Fibroblast of upper back skin (primary cell): Measurements from ENCODE around the gene TP53I11.
A peak's percentile ranks its signal among the peaks of the same experiment; 100 is the strongest.

ENCODE experiments used
- DNase-seq: peaks from one replicate; pipeline ENCODE4 v3.0.0-alpha.2; 2013

TP53I11 gene

GRCh38 chr11:44955015-44955738, 4.5 kb upstream of the TP53I11 start:
- DNase-seq: peak; percentile 83

DNA sequence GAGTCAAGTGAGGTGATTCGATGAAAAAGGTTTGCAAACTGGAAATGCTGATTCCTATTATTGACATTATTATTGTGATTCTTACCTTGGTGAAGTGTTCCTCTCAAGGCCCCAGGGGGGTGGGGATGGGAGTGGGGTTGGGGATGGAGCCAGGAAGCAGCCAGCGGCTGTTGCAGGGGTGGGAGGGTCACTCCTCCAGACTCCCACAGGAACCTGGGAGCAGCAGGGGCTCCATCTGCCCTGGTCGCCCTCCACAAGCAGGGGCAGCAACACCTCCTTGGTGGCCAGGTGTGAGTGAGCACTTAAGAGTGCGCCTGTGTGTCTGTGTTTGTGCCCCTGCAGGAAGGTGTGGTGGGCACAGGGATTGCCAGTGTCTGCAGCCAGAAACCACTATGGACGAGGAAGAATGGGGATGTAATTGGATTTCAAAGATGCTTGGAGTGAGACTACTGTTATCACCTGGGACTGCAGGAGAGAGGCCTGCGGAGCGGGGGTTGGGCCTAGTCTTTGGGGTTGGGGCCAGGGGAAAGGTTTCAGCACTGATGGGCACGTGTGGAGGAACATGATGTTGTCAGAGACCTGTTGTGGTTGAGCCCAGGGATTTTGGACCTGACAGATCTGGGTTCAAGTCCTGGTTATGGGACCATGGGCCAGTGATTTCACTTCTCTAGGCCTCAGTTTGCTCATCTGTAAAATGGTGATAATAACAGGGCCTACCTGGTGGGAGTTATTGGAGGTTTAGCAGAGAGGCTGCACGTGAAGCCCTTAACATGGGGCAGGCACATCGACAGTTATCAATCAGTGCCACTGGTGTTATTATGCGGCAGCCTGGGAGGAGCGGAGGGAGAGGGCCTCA, 3.6 kb upstream of the TP53I11 start:
- no peak for DNase-seq

- no peak for DNase-seq
Measured at GRCh38 chr11:44952500-44953260, 2.0 kb upstream of the TP53I11 start.

DNA sequence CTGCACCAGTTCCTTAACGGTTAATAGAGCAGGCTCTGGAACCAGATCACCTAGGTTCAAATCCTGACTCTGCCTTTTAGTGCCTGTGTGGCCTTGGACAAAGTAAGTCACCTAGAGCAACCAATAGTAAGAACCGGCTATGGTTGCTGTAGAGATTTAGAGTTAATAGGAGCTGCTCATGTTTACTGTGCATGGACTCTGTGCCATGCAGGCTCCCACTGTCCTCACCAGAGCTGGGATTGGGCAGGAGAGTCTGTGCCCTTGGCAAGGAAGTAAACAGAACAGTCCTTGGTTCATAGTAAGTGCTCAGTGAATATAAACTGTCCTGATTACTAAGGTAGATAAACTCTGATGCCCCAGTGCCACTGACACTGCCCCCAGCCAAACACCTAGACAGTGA, 1.4 kb upstream of the TP53I11 start:
- DNase-seq: no peak

- no peak for DNase-seq
Measured at GRCh38 chr11:44950031-44950624, 555 bp downstream of the TP53I11 start.

- DNase-seq: no peak
Measured at GRCh38 chr11:44949160-44950030, 1.3 kb downstream of the TP53I11 start.

DNA sequence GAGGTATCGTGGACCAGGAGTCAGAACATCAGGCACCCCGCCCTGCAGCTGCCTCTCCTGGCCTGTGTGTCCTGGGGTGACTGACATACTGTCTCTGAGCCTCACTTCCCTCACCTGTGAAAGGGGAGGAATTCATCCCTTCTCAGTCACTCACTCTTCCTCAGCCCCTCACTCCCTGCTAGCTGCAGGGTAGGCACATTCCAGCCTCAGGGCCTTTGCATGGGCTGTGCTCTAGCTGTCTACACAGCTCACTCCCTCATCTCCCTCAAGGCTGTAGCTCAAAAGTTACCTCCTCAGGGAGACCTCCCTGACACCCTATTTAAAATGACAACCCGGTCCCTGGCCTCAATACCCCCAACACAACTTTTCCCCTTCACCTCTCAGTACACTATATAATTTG, 2.5 kb downstream of the TP53I11 start:
- no peak for DNase-seq

DNA sequence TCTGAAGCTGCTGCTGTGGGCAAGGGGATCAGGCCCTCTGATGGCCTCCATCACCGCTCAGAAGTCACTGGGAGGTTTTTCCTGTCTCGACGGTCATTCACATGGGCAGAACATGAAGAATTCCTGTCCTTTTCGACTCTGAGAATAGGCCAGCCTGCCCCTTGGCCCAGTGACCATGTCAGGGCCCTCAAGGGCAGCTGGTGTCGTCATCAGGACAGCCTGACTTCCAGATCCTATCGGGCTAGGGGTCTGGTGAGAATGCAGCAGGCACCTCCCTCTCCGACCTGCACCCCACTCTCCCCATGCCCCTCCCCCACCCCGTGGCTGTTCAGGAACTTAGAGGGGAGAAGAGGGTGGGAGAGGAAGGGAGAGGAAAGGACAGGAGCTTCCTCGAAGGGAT, 3.6 kb downstream of the TP53I11 start:
- DNase-seq: no peak

GRCh38 chr11:44946263-44946662, 4.4 kb downstream of the TP53I11 start:
- DNase-seq: peak; percentile 54

DNA sequence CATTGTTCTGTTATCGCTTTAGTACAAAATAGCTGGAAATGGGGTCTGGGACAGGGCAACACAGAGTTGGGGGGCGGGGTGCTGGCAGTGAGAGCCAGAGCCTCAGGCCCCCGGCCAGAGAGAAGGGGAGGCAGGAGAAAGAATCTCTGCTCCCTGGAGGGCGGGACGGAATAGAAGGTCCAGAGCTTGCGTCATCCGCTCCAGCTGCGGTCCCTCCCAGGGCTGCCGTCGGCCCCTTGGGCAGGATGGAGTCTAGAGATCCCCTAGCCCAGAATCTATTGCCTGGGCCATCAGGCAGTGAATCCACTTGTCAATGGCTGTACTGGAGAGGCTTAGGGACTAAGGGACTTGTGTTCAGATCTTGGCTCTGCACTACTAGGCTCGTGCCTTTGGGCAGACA, 5.0 kb downstream of the TP53I11 start:
- DNase-seq: no peak

DNA sequence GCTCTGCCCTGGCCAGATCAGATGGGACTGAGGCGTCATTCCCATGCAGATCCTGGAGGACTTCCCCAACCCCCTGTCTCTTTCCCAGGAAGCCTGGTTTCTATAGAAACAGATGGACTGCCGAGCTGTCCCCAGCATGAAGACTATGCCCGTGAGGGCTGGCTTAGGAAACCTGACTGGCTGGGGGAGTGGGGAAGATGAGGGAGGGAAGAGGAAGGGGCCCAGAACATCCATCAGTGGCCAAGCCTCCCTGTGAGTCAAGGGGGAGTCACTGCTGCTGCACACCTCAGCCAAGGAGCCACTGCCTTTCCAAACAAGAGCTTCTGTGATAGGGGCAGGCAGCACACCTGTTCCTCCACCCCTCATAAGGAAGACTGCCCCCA, 5.8 kb downstream of the TP53I11 start:
- DNase-seq: no peak

DNA sequence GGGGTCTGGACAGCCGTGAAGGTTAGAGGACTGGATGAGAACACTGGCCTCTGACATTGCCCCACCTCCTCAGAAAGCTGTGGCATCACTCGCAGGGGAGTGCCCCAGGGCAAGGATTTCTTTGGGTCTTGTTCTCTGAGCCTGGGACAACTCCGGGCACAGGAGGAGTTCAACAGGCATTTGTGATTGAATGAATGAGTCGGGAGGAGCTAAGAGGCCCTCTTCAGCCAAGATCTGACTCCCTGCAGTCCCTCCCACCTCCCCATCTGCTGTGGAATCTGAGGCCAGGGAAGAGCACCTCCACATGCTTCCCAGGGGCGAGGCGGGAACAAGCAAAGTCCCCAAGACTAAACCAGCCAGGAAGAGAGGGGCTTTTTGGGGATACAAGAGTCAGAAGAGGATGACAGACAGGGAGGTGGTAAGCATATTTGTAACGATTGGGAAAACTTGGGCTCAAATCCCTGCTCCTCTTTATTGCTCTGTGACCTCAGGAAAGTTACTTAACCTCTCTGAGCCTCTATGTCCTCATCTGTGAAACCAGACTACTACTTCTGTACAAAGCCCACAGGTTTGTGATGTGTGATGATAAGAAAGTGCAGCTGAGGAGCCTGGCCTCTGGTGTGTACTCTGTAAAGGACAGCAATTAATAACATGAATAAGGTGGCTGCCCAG, 6.4 kb downstream of the TP53I11 start:
- no peak for DNase-seq

DNA sequence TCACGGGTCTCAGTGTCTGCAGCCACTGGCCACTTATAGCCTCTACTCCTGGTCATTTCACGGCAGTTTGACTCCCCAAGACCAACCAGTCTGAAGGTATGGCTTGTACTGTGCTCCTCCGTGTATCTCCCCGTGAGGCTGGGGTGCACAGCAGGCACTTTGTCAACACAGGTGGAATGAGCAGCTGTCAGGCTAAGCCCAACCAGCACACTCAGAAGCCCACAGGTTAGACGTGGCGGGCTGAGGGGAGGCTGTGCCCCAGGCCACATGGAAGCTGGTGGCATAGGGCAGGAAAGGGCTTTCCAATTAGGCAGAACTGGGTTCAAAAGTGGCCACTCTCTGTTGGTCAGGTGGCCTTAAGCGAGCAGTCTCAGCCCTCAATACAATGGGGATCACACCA, 7.0 kb downstream of the TP53I11 start:
- DNase-seq: no peak

- no peak for DNase-seq
Measured at GRCh38 chr11:44943118-44943517, 7.6 kb downstream of the TP53I11 start.

- DNase-seq: no peak
Measured at GRCh38 chr11:44942029-44942955, 8.4 kb downstream of the TP53I11 start.

DNA sequence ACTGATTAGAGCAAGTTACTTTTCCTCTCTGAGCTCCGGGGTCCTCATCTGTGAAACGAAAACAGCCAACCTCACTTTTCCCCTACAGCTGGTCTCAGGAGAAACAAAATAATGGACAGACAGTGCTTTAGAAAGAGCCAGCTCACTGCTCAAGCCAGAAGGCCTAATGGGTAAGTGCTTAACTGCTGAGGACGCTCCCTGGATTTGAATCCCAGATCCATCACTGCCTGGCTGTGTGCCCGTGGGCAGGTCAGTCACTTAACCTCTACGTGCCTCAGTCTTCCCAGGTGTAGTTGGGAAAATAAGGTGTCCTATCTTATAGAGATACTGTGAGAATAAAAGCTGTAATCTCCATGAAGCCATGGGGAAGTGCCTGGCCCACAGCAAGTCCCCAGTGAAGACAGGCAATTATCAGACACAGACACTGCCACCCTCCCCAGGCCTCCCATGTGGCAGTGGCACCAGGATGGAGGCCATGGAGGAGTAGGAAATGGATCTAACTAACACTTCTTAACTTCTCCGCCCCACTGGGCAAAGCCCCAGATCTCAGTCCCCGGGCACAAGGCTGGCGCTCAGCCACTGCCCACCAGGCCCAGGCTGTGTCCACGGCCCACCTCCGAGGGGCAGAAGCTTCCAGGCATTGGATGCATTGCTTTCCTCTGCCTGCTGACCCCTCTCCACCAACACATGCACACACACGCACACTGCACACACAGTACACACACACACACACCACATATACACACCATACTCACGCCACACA, 9.2 kb downstream of the TP53I11 start:
- no peak for DNase-seq

GRCh38 chr11:44940835-44941234, 9.8 kb downstream of the TP53I11 start:
- DNase-seq: no peak

DNA sequence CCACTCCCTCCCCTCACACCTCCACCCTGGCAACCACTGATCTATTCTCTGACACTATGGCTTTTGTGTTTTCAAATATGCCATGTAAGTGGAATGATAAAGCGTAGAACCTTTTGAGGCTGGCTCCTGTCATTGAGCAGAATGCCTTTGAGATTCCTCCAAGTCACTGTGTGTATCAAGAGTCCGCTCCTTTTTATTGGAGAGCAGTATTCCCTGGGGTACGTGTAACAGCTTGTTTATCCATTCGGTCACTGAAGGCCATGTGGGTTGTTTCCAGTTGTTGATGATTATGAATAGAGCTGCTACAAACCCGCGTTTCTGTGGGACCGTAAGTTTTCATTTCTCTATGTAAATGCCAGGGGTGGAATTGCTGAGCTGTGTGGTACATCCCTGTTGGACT, 10.3 kb downstream of the TP53I11 start:
- DNase-seq: no peak

DNA sequence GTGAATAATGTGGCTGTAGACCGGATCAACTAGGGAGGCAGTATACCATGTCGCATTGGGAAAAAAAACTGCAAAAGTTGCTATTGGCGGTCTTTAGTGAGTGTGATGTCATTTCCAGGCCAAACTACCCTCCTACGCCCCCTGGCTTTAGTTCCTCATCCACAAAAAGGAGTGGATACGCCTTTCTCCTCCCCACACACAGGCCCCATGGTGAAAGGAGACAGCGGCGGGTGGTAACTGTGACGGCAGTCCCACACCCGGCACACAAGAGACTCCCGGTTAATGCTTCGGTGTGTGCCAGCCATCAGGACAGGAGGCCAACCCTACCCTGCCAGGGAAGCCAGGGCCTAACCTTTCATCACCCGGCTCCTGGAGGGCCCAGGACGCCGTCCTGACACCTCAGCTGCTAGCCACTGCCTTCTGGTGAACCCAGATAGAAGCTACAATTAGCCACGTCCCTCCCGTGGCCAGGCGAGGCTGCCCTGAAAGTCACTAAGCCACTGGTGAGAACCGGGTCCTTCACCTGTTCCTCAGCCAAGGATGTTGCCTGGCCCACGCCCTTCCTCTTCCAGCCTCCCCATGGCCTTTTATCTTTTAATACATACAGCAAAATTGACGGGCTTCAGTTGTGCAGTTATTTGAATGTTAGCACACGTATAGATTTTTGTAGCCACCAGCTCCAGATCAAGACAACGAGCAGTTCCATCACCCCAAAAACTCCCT, 10.8 kb downstream of the TP53I11 start:
- DNase-seq: no peak
